ENCODE data around the gene SLC15A2. TPM values are rescaled to one million over a fixed set of nuclear protein-coding genes. Genes with fewer than 3 reads are reported as not detected.

Gene SLC15A2
- total and polyA plus RNA-seq, 2 donors: 1.0 to 3.2 TPM

DNA sequence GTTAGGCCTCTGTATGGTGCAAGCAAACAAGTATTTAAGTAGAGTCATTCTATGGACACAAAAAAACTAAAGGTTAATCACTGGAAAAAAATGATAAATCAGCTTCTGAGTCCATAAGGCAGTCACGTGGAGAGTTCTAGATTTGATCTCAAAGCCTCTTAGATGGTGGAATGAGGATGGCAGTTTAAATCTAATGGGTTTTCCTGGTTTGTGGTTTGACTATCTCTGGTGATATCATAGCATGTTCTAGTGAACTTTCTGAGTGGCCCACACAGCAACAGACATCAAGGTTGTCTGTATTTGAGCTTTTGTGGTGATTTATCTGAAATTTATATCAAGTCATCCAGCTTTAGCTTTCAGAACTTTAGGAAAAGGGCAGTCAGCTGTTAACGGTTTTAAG lies 75.4 kb downstream of the SLC15A2 start:
- Histone ChIP-seq H3K4me1 (ENCODE audit: control insufficient read depth in 2 of 2, insufficient read depth in 2 of 2, low read length in 2 of 2) (no peaks in the 10 kb centered on the region), H3K27me3 (ENCODE audit: control insufficient read depth in 2 of 2, insufficient read depth in 1 of 2, low read length in 1 of 2) (no peaks in the 10 kb centered on the region), H3K27ac (ENCODE audit: low read depth in 1 of 2, low read length in 1 of 2) (no peak overlapping the region), H3K9me3 (ENCODE audit: control insufficient read depth in 2 of 2, insufficient read depth in 1 of 2, low read length in 1 of 2) (no peaks in the 10 kb centered on the region), H3K36me3 (ENCODE audit: control insufficient read depth in 2 of 2, insufficient read depth in 2 of 2, low read length in 1 of 2) (no peaks in the 10 kb centered on the region), H3K4me3 (ENCODE audit: low read length in 2 of 2) (no peak overlapping the region)
- no peak for DNase-seq (ENCODE audit: low read depth in 6 of 9, low spot score in 9 of 9)
- WGBS: 71% methylated on average over 2 of the region's 2 CpGs

DNA sequence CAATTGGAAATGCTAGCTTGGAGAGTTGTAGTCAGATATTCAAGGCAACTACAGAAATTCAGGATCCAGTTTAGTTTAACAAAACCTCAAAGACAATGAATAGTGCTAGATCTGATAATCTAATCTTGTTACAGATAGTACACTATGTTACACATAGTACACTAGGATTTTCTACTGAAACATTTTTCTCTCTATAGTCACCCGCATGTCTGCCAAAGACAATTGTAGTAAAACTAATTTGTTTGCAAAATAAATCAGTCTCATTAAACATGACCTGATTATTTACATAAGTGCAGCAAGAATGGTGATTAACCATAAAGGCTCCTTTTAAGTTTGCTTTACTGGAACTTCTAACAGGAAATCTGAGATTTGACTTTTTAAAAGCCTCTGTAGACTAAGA lies 75.8 kb downstream of the SLC15A2 start:
- WGBS: 98% methylated on average over 1 of the region's 1 CpG
- DNase-seq (ENCODE audit: low read depth in 6 of 9, low spot score in 9 of 9): no peak
- H3K9me3 ChIP-seq (ENCODE audit: control insufficient read depth in 2 of 2, insufficient read depth in 1 of 2, low read length in 1 of 2): no peaks in the 10 kb centered on the region
- no peak overlapping the region for H3K4me3 ChIP-seq (ENCODE audit: low read length in 2 of 2)
- H3K4me1 ChIP-seq (ENCODE audit: control insufficient read depth in 2 of 2, insufficient read depth in 2 of 2, low read length in 2 of 2): no peaks in the 10 kb centered on the region
- no peaks in the 10 kb centered on the region for H3K36me3 ChIP-seq (ENCODE audit: control insufficient read depth in 2 of 2, insufficient read depth in 2 of 2, low read length in 1 of 2)
- H3K27ac ChIP-seq (ENCODE audit: low read depth in 1 of 2, low read length in 1 of 2): no peak overlapping the region
- H3K27me3 ChIP-seq (ENCODE audit: control insufficient read depth in 2 of 2, insufficient read depth in 1 of 2, low read length in 1 of 2): no peaks in the 10 kb centered on the region

DNA sequence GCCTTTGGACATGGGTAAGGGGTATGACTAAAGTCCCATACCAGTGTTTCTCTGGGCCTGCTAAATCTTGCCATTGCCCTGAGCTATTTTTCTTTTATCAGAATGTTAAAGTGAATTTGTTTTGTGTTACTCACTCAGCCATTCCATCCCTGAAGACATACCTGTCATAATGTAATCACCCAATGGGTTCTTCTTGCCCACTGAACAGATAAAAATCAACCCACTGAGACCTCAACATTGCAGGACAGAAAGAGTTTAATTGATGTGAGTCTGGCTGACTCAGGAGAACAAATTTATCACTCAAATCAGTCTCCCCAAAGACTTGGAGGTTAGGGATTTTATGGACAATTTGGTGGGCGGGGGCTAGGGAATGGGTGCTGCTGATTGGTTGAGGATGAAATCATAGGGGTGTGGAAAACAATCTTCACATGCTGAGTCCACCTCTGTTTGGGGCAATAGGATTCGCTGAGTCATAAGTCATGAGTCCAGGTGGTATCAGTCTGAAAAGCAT lies 80.5 kb downstream of the SLC15A2 start:
- no peaks in the 10 kb centered on the region for H3K9me3 ChIP-seq (ENCODE audit: control insufficient read depth in 2 of 2, insufficient read depth in 1 of 2, low read length in 1 of 2)
- WGBS: 97% methylated on average over 2 of the region's 2 CpGs
- H3K36me3 ChIP-seq (ENCODE audit: control insufficient read depth in 2 of 2, insufficient read depth in 2 of 2, low read length in 1 of 2): no peaks in the 10 kb centered on the region
- no peaks in the 10 kb centered on the region for H3K4me1 ChIP-seq (ENCODE audit: control insufficient read depth in 2 of 2, insufficient read depth in 2 of 2, low read length in 2 of 2)
- no peak for DNase-seq (ENCODE audit: low read depth in 6 of 9, low spot score in 9 of 9)
- no peak overlapping the region for H3K27ac ChIP-seq (ENCODE audit: low read depth in 1 of 2, low read length in 1 of 2)
- H3K27me3 ChIP-seq (ENCODE audit: control insufficient read depth in 2 of 2, insufficient read depth in 1 of 2, low read length in 1 of 2): no peaks in the 10 kb centered on the region
- no peak overlapping the region for H3K4me3 ChIP-seq (ENCODE audit: low read length in 2 of 2)

DNA sequence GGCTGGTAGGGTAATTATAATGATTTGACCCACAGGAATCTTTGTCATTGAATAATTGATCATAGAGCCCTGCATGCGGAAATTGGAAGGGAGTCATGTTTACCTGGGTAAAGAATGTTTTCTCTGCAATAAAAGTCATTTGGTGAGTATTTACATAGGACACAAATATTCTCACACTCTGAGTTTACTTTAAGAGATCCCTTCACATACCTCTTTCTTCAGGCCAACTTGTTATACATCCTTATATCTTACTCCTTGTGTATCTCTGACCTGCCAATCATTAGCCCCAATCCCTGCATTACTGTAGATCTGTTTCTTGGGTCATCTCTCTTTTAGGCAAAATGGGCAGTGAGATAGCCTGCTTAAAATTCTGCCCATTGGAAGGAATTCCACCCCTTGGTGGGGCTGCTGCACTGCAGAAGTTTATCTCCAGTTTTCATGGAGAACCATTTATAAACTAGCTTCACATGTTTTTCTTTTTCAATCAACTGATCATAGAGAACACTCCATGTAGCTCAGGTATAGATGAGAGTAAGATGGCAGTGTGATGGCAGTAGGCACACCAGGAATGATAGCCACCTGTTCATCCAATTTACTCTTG lies 81.6 kb downstream of the SLC15A2 start:
- no peak for DNase-seq (ENCODE audit: low read depth in 6 of 9, low spot score in 9 of 9)
- Histone ChIP-seq H3K9me3 (ENCODE audit: control insufficient read depth in 2 of 2, insufficient read depth in 1 of 2, low read length in 1 of 2) (no peaks in the 10 kb centered on the region), H3K4me3 (ENCODE audit: low read length in 2 of 2) (no peak overlapping the region), H3K27me3 (ENCODE audit: control insufficient read depth in 2 of 2, insufficient read depth in 1 of 2, low read length in 1 of 2) (no peaks in the 10 kb centered on the region), H3K27ac (ENCODE audit: low read depth in 1 of 2, low read length in 1 of 2) (no peak overlapping the region), H3K4me1 (ENCODE audit: control insufficient read depth in 2 of 2, insufficient read depth in 2 of 2, low read length in 2 of 2) (no peaks in the 10 kb centered on the region), H3K36me3 (ENCODE audit: control insufficient read depth in 2 of 2, insufficient read depth in 2 of 2, low read length in 1 of 2) (no peaks in the 10 kb centered on the region)
- 97% methylated on average over 1 of the region's 1 CpG for WGBS

DNA sequence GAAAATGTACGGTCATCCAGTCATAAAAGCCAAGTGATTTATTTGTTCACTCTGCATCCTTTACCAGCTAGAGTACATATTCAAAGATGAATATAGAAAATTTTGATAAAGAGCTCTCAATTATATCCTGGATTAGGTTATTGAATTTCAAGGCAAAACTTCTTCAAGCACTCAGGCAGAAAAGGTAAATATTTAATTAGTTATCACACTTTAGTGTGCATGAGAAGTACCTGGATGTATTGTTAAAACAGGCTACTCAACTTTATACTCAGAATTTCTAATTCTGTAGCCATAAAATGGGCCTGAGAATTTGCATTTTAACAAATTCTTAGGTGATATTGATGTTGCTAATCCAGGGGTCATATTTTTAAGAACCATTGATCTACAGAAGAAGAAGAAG lies 82.5 kb downstream of the SLC15A2 start:
- Histone ChIP-seq H3K27me3 (ENCODE audit: control insufficient read depth in 2 of 2, insufficient read depth in 1 of 2, low read length in 1 of 2) (no peaks in the 10 kb centered on the region), H3K27ac (ENCODE audit: low read depth in 1 of 2, low read length in 1 of 2) (no peak overlapping the region), H3K9me3 (ENCODE audit: control insufficient read depth in 2 of 2, insufficient read depth in 1 of 2, low read length in 1 of 2) (no peaks in the 10 kb centered on the region), H3K4me3 (ENCODE audit: low read length in 2 of 2) (no peak overlapping the region), H3K36me3 (ENCODE audit: control insufficient read depth in 2 of 2, insufficient read depth in 2 of 2, low read length in 1 of 2) (no peaks in the 10 kb centered on the region), H3K4me1 (ENCODE audit: control insufficient read depth in 2 of 2, insufficient read depth in 2 of 2, low read length in 2 of 2) (no peaks in the 10 kb centered on the region)
- WGBS: 100% methylated on average over 1 of the region's 1 CpG
- DNase-seq (ENCODE audit: low read depth in 6 of 9, low spot score in 9 of 9): no peak

DNA sequence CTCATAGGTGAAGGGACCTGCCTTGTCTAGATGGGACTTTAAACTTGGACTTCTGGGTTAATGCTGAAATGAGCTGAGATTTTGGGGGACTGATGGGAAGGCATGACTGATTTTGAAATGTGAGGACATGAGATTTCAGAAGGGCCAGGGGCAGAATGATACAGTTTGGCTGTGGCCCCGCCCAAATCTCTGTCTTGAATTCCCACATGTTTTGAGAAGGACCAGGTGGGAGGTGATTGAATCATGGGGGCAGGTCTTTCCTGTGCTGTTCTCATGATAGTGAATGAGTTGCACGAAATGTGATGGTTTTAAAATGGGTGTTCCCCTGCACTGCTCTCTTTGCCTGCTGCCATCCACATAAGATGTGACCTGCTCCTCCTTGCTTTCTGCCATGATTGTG lies 85.0 kb downstream of the SLC15A2 start:
- H3K27ac ChIP-seq (ENCODE audit: low read depth in 1 of 2, low read length in 1 of 2): no peak overlapping the region
- no peaks in the 10 kb centered on the region for H3K36me3 ChIP-seq (ENCODE audit: control insufficient read depth in 2 of 2, insufficient read depth in 2 of 2, low read length in 1 of 2)
- H3K4me1 ChIP-seq (ENCODE audit: control insufficient read depth in 2 of 2, insufficient read depth in 2 of 2, low read length in 2 of 2): no peaks in the 10 kb centered on the region
- H3K4me3 ChIP-seq (ENCODE audit: low read length in 2 of 2): no peak overlapping the region
- no peak for DNase-seq (ENCODE audit: low read depth in 6 of 9, low spot score in 9 of 9)
- 94% methylated on average over 2 of the region's 2 CpGs for WGBS
- H3K27me3 ChIP-seq (ENCODE audit: control insufficient read depth in 2 of 2, insufficient read depth in 1 of 2, low read length in 1 of 2): no peaks in the 10 kb centered on the region
- peaks cover 0 to 2% of the 10 kb centered on the region in 2 donors for H3K9me3 ChIP-seq (ENCODE audit: control insufficient read depth in 2 of 2, insufficient read depth in 1 of 2, low read length in 1 of 2)

DNA sequence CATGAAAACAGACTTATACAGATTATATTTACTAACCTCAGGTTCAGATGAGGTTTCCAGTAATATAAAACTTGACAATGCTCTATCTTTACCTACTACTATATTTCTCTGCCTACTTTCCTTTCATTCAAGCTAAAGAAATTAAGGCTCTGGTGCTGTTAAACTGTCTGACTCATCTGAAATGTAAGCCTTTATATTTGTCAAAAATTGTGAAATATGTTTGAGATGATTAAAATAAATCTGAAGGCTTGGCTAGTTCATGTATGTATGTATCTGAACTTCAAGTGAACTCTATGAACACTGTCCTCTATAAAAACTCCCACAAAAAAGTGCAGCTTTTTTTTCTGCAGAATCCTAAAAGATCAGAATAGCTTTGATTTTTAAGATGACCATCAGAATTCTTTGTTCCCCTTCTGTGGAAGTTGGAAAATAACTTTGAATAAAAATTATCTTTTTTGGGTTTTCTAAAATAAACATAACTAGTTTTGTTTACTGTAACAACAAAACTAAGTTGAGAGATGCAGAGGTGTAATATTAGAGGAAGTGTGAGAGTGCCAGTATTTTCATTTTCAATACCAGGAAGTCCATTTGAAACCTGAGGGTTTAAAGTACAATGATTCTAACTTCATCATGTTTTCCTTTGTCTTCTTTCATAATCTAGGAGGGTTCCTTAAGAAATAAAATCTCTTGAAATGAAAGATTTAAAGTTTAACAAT lies 85.7 kb downstream of the SLC15A2 start:
- H3K36me3 ChIP-seq (ENCODE audit: control insufficient read depth in 2 of 2, insufficient read depth in 2 of 2, low read length in 1 of 2): no peaks in the 10 kb centered on the region
- H3K27ac ChIP-seq (ENCODE audit: low read depth in 1 of 2, low read length in 1 of 2): no peak overlapping the region
- peaks cover 0 to 2% of the 10 kb centered on the region in 2 donors for H3K9me3 ChIP-seq (ENCODE audit: control insufficient read depth in 2 of 2, insufficient read depth in 1 of 2, low read length in 1 of 2)
- DNase-seq (ENCODE audit: low read depth in 6 of 9, low spot score in 9 of 9): no peak
- no peaks in the 10 kb centered on the region for H3K4me1 ChIP-seq (ENCODE audit: control insufficient read depth in 2 of 2, insufficient read depth in 2 of 2, low read length in 2 of 2)
- no peak overlapping the region for H3K4me3 ChIP-seq (ENCODE audit: low read length in 2 of 2)
- no peaks in the 10 kb centered on the region for H3K27me3 ChIP-seq (ENCODE audit: control insufficient read depth in 2 of 2, insufficient read depth in 1 of 2, low read length in 1 of 2)

DNA sequence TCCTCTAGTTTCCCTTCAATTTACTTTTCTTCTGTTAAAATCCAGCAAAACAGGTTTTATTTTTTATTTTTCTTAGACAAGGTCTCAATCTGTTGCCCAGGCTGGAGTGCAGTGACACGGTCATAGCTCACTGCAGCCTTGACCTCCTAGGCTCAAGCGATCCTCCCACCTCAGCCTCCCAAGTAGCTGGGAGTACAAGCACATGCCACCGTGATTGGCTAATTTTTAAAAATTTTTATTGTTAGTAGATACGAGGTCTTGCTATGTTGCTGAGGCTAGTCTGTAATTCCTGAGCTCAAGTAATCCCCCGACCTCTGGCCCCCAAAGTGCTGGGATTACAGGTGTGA lies 86.2 kb downstream of the SLC15A2 start:
- Histone ChIP-seq H3K36me3 (ENCODE audit: control insufficient read depth in 2 of 2, insufficient read depth in 2 of 2, low read length in 1 of 2) (no peaks in the 10 kb centered on the region), H3K27me3 (ENCODE audit: control insufficient read depth in 2 of 2, insufficient read depth in 1 of 2, low read length in 1 of 2) (no peaks in the 10 kb centered on the region), H3K9me3 (ENCODE audit: control insufficient read depth in 2 of 2, insufficient read depth in 1 of 2, low read length in 1 of 2) (peaks cover 0 to 2% of the 10 kb centered on the region in 2 donors), H3K4me1 (ENCODE audit: control insufficient read depth in 2 of 2, insufficient read depth in 2 of 2, low read length in 2 of 2) (no peaks in the 10 kb centered on the region), H3K27ac (ENCODE audit: low read depth in 1 of 2, low read length in 1 of 2) (no peak overlapping the region), H3K4me3 (ENCODE audit: low read length in 2 of 2) (no peak overlapping the region)
- 97% methylated on average over 5 of the region's 5 CpGs for WGBS
- DNase-seq (ENCODE audit: low read depth in 6 of 9, low spot score in 9 of 9): no peak

DNA sequence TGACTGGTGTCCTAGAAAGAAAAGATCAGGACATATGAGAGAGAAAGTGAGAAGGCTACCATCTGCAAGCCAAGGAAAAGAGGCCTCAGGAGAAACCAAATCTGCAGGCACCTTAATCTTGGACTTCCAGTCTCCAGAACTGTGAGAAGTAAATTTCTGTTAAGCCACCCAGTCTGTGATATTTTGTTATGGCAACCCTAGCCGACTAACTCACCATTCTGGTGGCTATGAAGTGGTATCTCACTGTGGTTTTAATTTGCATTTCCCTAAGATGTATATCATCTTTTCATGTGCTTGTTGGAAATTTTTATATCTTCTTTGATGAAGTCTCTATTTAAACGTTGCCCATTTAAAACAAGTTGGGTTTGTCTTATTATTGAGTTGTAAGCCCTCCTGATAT lies 87.3 kb downstream of the SLC15A2 start:
- no peaks in the 10 kb centered on the region for H3K27me3 ChIP-seq (ENCODE audit: control insufficient read depth in 2 of 2, insufficient read depth in 1 of 2, low read length in 1 of 2)
- H3K4me3 ChIP-seq (ENCODE audit: low read length in 2 of 2): no peak overlapping the region
- H3K4me1 ChIP-seq (ENCODE audit: control insufficient read depth in 2 of 2, insufficient read depth in 2 of 2, low read length in 2 of 2): no peaks in the 10 kb centered on the region
- DNase-seq (ENCODE audit: low read depth in 6 of 9, low spot score in 9 of 9): no peak
- H3K9me3 ChIP-seq (ENCODE audit: control insufficient read depth in 2 of 2, insufficient read depth in 1 of 2, low read length in 1 of 2): peaks cover 0 to 2% of the 10 kb centered on the region in 2 donors
- H3K27ac ChIP-seq (ENCODE audit: low read depth in 1 of 2, low read length in 1 of 2): no peak overlapping the region
- no peaks in the 10 kb centered on the region for H3K36me3 ChIP-seq (ENCODE audit: control insufficient read depth in 2 of 2, insufficient read depth in 2 of 2, low read length in 1 of 2)
- WGBS: 13% methylated on average over 2 of the region's 2 CpGs
